H54 (cell line): Measurements from ENCODE around the gene KCNK2.

ENCODE experiments used
- DNase-seq: peaks from one replicate; pipeline ENCODE4 v3.0.0; 2011; ENCODE audit warnings: low spot score, mixed read lengths; ENCODE audit not compliant: insufficient read length
- FAIRE-seq: peaks from 3 replicates; lab custom pipeline; 2011; peaks lifted over from hg19 to GRCh38; lab: Jason Lieb, UNC
- POLR2A ChIP-seq: IDR thresholded peaks from 2 replicates; pipeline ENCODE4 v1.6.1; 2011; ENCODE audit warnings: low read depth, mild to moderate bottlenecking, low read length

The KCNK2 gene, protein sequence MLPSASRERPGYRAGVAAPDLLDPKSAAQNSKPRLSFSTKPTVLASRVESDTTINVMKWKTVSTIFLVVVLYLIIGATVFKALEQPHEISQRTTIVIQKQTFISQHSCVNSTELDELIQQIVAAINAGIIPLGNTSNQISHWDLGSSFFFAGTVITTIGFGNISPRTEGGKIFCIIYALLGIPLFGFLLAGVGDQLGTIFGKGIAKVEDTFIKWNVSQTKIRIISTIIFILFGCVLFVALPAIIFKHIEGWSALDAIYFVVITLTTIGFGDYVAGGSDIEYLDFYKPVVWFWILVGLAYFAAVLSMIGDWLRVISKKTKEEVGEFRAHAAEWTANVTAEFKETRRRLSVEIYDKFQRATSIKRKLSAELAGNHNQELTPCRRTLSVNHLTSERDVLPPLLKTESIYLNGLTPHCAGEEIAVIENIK

DNA sequence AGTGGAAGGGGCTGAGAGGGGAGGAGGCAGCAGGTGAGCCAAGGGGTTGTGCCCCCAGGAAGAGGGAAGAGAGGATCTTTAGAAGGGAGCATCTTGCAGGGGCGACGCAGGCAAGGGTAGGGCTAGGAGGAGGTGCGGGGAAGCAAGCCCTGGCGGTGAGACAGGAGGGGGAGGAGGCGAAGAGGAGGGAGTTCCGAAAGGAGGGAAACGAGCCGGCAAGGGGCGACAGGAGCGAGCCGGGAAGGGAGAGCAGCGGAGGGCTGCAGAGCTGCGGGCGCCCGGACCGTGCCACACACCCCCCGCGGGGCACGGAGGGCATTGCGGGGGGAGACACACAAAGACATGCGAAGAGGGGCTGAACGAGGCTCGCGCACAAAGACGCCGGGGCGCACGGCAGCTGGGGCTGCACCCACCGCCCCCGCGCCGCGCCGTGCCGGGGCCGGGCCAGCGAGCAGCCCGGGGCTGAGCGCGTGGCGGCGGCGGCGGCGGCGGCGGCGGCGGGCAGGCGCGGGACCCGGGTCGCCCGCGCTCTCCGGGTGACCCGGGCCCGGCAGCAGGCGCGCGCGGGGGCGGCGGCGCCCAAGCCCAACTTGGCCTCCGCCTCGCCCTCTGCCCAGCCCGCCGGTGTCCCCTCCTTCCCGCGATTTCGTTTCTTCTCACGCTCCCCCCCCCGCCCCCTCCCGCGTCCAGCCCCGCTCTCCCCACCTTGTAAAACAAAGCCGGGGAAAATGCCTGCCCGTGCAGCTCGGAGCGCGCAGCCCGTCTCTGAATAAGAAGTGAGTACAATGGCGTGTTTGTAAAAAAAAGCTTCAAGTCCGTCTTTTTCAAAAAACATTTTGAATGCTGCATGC is at the start of gene KCNK2:
Gene KCNK2, plus strand, starts transcription at position 206 of the 851 bp plus-strand sequence. CDS start 649 bp downstream, outside the sequence.
- FAIRE-seq (no peak), DNase-seq (no peak)
- no peak for TF ChIP-seq POLR2A

GRCh38 chr1:215032911-215033526 is 49.5 kb upstream of the KCNK2 start:
- FAIRE-seq (no peak), DNase-seq (no peak)
- no peak for TF ChIP-seq POLR2A

DNA sequence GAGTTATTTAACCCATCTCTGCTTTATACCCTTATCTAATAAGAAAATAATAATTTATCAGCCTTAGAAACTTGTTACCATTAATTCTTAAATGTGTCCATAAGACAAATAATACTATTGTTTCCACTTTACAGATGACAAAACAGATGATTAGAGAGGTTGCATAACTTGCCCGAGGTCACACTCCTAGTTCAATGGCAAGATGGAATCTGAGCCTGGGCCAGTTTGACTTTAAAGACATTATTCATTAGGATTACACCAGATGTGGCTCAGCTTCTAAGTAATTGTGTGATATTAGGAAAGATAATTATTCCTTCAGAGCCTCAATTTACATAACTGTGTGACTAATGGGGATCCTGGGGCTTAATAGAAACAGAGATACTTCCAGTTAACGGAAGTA is 42.3 kb upstream of the KCNK2 start:
- DNase-seq (no peak), FAIRE-seq (no peak)
- no peak for TF ChIP-seq POLR2A

DNA sequence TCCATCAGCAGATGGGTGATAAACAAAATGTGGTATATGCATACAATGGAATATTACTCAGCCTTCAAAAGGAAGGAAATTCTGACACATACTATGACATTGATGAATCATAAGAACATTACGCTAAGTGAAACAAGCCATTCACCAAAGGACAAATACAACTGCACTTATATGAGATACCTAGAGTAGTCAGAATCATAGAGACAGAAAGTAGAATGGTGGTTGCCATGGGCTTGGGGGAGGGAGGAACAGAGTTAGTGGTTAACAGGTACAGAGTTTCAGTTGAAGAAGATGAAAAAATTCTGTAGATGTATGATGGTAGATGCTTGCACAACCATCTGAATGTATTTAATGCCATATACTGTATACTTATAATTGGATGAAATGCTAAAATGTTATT is 39.1 kb upstream of the KCNK2 start:
- DNase-seq, result no peak
- TF ChIP-seq POLR2A, result no peak
- no peak for FAIRE-seq

- no peak for TF ChIP-seq POLR2A
- DNase-seq (no peak), FAIRE-seq (no peak)
These were observed 38.4 kb upstream of the KCNK2 start for GRCh38 chr1:215044151-215044550.

GRCh38 chr1:215045698-215046308 is 36.7 kb upstream of the KCNK2 start:
- peak; percentile 6 for FAIRE-seq
- DNase-seq, result no peak
- no peak for TF ChIP-seq POLR2A

DNA sequence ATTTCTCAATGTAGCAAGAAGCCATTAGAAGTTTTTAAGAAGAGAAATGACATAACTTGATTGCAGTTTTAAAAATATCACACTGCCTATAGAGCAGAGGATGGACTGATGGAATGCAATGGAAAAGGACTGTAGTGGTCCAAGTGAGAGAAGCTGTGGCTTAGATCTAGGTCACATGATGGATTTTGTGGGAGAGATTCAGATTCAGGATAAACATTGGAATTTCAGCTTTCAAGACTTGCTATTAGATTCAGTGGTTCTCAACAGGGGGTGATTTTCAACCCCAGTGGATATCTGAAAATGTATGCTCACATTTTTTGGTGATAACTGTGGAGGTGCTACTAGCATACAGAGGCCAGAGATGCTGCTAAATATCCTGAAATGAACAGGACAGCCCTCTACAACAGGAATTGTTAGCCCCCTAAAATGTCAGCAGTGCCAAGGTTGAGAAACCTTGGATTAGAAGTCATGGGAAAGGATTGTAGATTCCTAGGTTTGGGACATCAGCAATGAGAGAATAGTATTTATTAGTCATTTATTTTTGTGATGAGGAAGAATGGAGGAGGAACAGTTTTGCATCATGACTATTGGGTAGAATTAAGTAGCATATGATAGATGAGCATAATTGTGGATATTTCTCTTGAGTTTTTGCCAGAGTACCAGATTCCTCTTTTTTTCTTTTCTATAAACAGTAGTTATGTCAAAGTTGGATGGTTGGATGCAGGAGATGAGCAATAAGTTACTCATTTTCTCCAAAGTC is 30.1 kb upstream of the KCNK2 start:
- no peak for TF ChIP-seq POLR2A
- FAIRE-seq, result no peak
- no peak for DNase-seq

DNA sequence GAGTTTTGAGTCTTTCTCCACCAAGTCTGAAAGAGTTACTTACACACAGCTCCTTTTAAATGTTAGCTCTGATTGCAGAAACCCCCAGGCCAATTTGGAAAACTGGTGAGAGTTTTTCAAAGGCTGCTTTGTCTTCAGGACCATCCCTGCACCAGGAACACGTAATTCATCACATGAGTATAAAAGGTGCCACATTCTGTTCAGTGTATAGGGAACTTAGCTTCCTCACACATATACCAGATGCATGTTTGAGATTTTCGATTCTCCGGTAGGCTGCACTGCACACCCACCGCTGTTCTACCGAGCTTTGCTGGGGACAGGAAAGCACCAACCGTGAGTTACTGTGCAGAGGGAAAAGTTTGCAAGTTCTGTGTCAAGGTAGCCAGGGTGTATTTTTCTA is 28.3 kb upstream of the KCNK2 start:
- FAIRE-seq, result no peak
- no peak for TF ChIP-seq POLR2A
- DNase-seq, result no peak

DNA sequence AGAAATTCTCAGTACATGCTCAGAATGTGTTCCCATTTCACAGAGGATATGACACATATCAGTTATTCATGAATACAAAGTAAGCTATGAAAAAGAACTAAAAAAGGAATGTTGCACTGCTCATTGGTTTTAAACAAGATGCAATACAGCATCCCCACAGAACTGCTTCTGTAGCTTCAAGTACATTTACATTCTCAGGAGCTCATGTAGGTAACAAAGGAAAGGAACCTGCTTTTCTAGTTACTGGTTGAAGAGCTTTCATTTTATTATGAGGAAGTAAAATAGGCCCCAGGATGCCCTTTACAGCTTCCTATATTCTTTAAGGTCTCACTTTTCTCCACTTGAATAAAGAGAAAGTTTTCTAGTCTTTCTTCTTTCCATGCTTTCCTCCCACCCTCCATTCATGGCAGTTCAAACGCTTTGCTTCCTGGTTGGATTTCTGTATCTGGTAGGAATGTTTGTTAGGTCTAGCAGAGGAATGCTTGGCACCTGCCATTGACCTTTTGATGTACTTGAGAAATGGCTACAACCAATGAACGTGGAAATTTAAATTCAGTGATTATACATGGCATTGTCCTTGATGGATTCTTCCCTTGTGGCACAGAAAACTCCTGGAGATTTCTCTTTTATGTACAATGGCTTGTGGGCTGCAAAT is 27.1 kb upstream of the KCNK2 start:
- no peak for FAIRE-seq
- TF ChIP-seq POLR2A, result no peak
- DNase-seq, result no peak

- FAIRE-seq (no peak), DNase-seq (no peak)
- no peak for TF ChIP-seq POLR2A
These were observed 26.0 kb upstream of the KCNK2 start for GRCh38 chr1:215056584-215056983.

- no peak for DNase-seq
- no peak for TF ChIP-seq POLR2A
- no peak for FAIRE-seq
These were observed 22.6 kb upstream of the KCNK2 start for GRCh38 chr1:215059947-215060346.

DNA sequence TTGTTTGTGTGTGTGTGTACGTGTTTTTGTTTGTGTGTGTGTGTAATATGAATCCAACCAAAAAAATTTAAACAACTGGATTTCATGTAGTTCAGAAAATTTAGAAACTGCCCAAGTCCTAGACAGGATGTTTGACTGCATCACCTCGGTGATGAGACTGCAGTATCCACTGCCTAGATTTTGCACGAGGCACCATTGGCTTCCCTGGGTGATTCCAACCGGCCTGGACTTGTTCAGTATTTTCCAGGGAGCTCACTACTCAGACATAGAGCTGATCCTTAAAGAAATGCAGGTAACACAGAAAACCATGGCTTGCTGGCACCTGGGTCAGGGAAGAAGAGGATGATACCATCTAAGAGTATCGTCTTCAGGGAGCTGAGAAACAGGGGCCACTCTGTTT is 18.2 kb upstream of the KCNK2 start:
- DNase-seq, result no peak
- FAIRE-seq, result no peak
- no peak for TF ChIP-seq POLR2A
